GM18873 (cell line): ENCODE measurements around the gene CSK.

Experiments
- ATAC-seq: cut with Tn5 transposase; IDR thresholded peaks from one replicate; pipeline ENCODE4 v1.9.1; 2021; ENCODE audit warnings: mild to moderate bottlenecking, moderate library complexity, moderate number of reproducible peaks; ENCODE audit not compliant: unreplicated experiment, low FRiP score

The CSK gene

GRCh38 chr15:74822233-74822632, 40.4 kb downstream of the CSK start:
- no peak for ATAC-seq

- no peak for ATAC-seq
Measured at GRCh38 chr15:74823324-74823723, 41.4 kb downstream of the CSK start.

- no peak for ATAC-seq
Measured at GRCh38 chr15:74824976-74825375, 43.1 kb downstream of the CSK start.

- ATAC-seq, result no peak
Measured at GRCh38 chr15:74825866-74826265, 44.0 kb downstream of the CSK start.

GRCh38 chr15:74826364-74826819, 44.5 kb downstream of the CSK start, which contains the start of gene CPLX3:
Gene CPLX3 (plus strand): TSS chr15:74826627. CDS start chr15:74826704, 77 bp downstream.
- ATAC-seq, result no peak

GRCh38 chr15:74826921-74827320, 45.0 kb downstream of the CSK start:
- no peak for ATAC-seq

- ATAC-seq, result no peak
Measured at GRCh38 chr15:74827614-74828013, 45.7 kb downstream of the CSK start.

- ATAC-seq, result no peak
Measured at GRCh38 chr15:74828835-74829234, 47.0 kb downstream of the CSK start.

- ATAC-seq, result no peak
Measured at GRCh38 chr15:74829486-74829885, 47.6 kb downstream of the CSK start.

- no peak for ATAC-seq
Measured at GRCh38 chr15:74829991-74830390, 48.1 kb downstream of the CSK start.

GRCh38 chr15:74830868-74831267, 49.0 kb downstream of the CSK start:
- no peak for ATAC-seq

GRCh38 chr15:74831813-74832495, 50.1 kb downstream of the CSK start:
- no peak for ATAC-seq

GRCh38 chr15:74832826-74833225, 50.9 kb downstream of the CSK start:
- ATAC-seq, result no peak

GRCh38 chr15:74833376-74834107, 51.7 kb downstream of the CSK start:
- no peak for ATAC-seq

GRCh38 chr15:74835312-74835823, 53.5 kb downstream of the CSK start:
- no peak for ATAC-seq

- no peak for ATAC-seq
Measured at GRCh38 chr15:74836846-74837245, 55.0 kb downstream of the CSK start.

- no peak for ATAC-seq
Measured at GRCh38 chr15:74837482-74838136, 55.7 kb downstream of the CSK start.

- ATAC-seq, result no peak
Measured at GRCh38 chr15:74838137-74838516, 56.2 kb downstream of the CSK start.

- ATAC-seq, result no peak
Measured at GRCh38 chr15:74838746-74839525, 57.1 kb downstream of the CSK start.
